Lung (tissue), 12 donors: ENCODE measurements around the gene CBLB. TPM values are rescaled to one million over a fixed set of nuclear protein-coding genes. Genes with fewer than 3 reads are reported as not detected.

Experiments used
- ATAC-seq: fragments of 200-7000 bp; cut with Tn5 transposase; one replicate; pipeline ENCODE4 v1.9.1; 2020; ENCODE audit warnings: moderate number of reproducible peaks; ENCODE audit not compliant: insufficient read depth, low FRiP score
- DNase-seq, 3 donors: peaks; one replicate each; pipeline ENCODE4 v3.0.0-alpha.2; 2013 to 2017
- H3K27ac ChIP-seq, 2 donors: one replicate each; pipeline ENCODE4 v1.5.1; 2013; ENCODE audit warnings: mild to moderate bottlenecking in 2 of 2, moderate library complexity in 2 of 2, control low read depth in 1 of 2, inconsistent platforms in 1 of 2, low read depth in 1 of 2, low read length in 1 of 2
- H3K27me3 ChIP-seq, 3 donors: one replicate each; pipeline ENCODE4 v1.5.1; 2013; ENCODE audit warnings: low read length in 2 of 3; ENCODE audit not compliant: control insufficient read depth in 3 of 3, insufficient read depth in 3 of 3
- H3K36me3 ChIP-seq, 4 donors: one replicate each; pipeline ENCODE4 v1.5.1; 2013; ENCODE audit warnings: low read length in 4 of 4, mild to moderate bottlenecking in 1 of 4, moderate library complexity in 1 of 4; ENCODE audit not compliant: control insufficient read depth in 4 of 4, insufficient read depth in 4 of 4
- H3K4me1 ChIP-seq, 5 donors: one replicate each; pipeline ENCODE4 v1.5.1; 2013; ENCODE audit warnings: low read length in 5 of 5, mild to moderate bottlenecking in 2 of 5, moderate library complexity in 1 of 5; ENCODE audit not compliant: control insufficient read depth in 5 of 5, insufficient read depth in 5 of 5
- H3K4me3 ChIP-seq: one replicate; pipeline ENCODE4 v1.5.1; 2013; ENCODE audit warnings: mild to moderate bottlenecking, control low read depth, moderate library complexity
- H3K9ac ChIP-seq, 2 donors: one replicate each; pipeline ENCODE4 v1.5.1; 2013; ENCODE audit warnings: low read length in 2 of 2, control low read depth in 1 of 2; ENCODE audit not compliant: insufficient read depth in 1 of 2
- H3K9me3 ChIP-seq, 4 donors: one replicate each; pipeline ENCODE4 v1.5.1; 2013; ENCODE audit warnings: low read length in 3 of 4, mild to moderate bottlenecking in 1 of 4, moderate library complexity in 1 of 4; ENCODE audit not compliant: control insufficient read depth in 4 of 4, insufficient read depth in 3 of 4
- CTCF ChIP-seq: IDR thresholded peaks from 2 replicates; pipeline ENCODE4 v1.5.1; 2012; ENCODE audit warnings: mild to moderate bottlenecking; ENCODE audit errors: control extremely low read depth, extremely low read depth
- WGBS, 2 donors: extraction: QIAGEN DNeasy Blood & Tissue Kit; methylation state at CpG; one replicate each; pipeline ENCODE4 v1.1.7; 2013; 5-methylcytosine and 5-hydroxymethylcytosine counted together
- polyA plus RNA-seq, 2 donors: library from polyadenylated mRNA; stranded (reverse); fragments of 200-250 nt; gene quantifications; one replicate each; pipeline ENCODE4 v1.2.1, GENCODE V29; 2013
- total RNA-seq, 2 donors: library from RNA; depleted of rRNA in 1 of 2; stranded (reverse); fragments of >200 nt in 1 of 2; gene quantifications; one replicate each; pipeline ENCODE4 v1.2.1, GENCODE V29; 2014 to 2021
- donor health status: control.
- donor health status: control.
- donor health status: Bipolar disorder and iron deficiency.
- donor health status: healthy.
- donor health status: DM: yes; HTN: yes; CAD: no.

Gene CBLB
- total and polyA plus RNA-seq, 4 donors = 7.2 to 124 (median 24.6) TPM

- H3K27ac ChIP-seq = no peak overlapping the region
Observed at GRCh38 chr3:105662306-105662705, 206.5 kb downstream of the CBLB start.

GRCh38 chr3:105661461-105661860, 207.4 kb downstream of the CBLB start:
- WGBS, 2 donors = 94 to 98% methylated on average over 3 of the region's 3 CpGs
- ATAC-seq (no peak), DNase-seq (no peak)
- Histone ChIP-seq H3K4me3 (no peak overlapping the region), H3K27me3 (no peaks in the 10 kb centered on the region), H3K36me3 (peaks cover 7 to 26% (median 20%) of the 10 kb centered on the region in 4 donors), H3K9ac (no peak overlapping the region), H3K4me1 (peaks cover 0 to 7% (median 0%) of the 10 kb centered on the region in 5 donors), H3K9me3 (no peaks in the 10 kb centered on the region), H3K27ac (no peak overlapping the region)
- no peak for TF ChIP-seq CTCF

More at GRCh38 chr3:105662306-105662705, 206.5 kb downstream of the CBLB start:
- H3K27me3 ChIP-seq = no peaks in the 10 kb centered on the region
- ATAC-seq (no peak), DNase-seq (no peak)
- no peaks in the 10 kb centered on the region for H3K9me3 ChIP-seq
- peaks cover 0 to 2% (median 0%) of the 10 kb centered on the region in 5 donors for H3K4me1 ChIP-seq
- H3K4me3 ChIP-seq = no peak overlapping the region
- TF ChIP-seq CTCF = no peak
- no peak overlapping the region for H3K9ac ChIP-seq
- H3K36me3 ChIP-seq = peaks cover 7 to 28% (median 23%) of the 10 kb centered on the region in 4 donors

- ATAC-seq (no peak), DNase-seq (peak in 1 of 3 donors; percentile 10)
- no peak for TF ChIP-seq CTCF
- H3K4me1 ChIP-seq = peaks cover 0 to 8% (median 0%) of the 10 kb centered on the region in 5 donors
- no peak overlapping the region for H3K27ac ChIP-seq
- no peaks in the 10 kb centered on the region for H3K9me3 ChIP-seq
- no peaks in the 10 kb centered on the region for H3K27me3 ChIP-seq
- H3K36me3 ChIP-seq = peaks cover 7 to 20% (median 15%) of the 10 kb centered on the region in 4 donors
- no peak overlapping the region for H3K4me3 ChIP-seq
- 82 to 91% methylated on average over 1 of the region's 1 CpG for WGBS, 2 donors
- no peak overlapping the region for H3K9ac ChIP-seq
Observed at GRCh38 chr3:105656651-105657504, 211.9 kb downstream of the CBLB start.
